K562 (cell line): Measurements from ENCODE around the gene FUZ. TPM values are rescaled to one million over a fixed set of nuclear protein-coding genes. Genes with fewer than 3 reads are reported as not detected.

Experiments
- BHLHE40 ChIP-seq: IDR thresholded peaks from 2 replicates; pipeline ENCODE4 v1.6.1; 2011; ENCODE audit warnings: low read length, improper control_type of control experiment
- CREM ChIP-seq: IDR thresholded peaks from 2 replicates; pipeline ENCODE4 v1.6.1; 2014; ENCODE audit warnings: antibody characterized with exemption, low read depth
- DPF2 ChIP-seq: fragments of 450-650 bp; IDR thresholded peaks from 2 replicates; pipeline ENCODE4 v1.6.1; 2016
- EGR1 ChIP-seq: fragments of 450-650 bp; conservative IDR thresholded peaks from 2 replicates; pipeline ENCODE4 v1.6.1; 2017; ENCODE audit warnings: mild to moderate bottlenecking
- ELF4 ChIP-seq: fragments of 450-650 bp; formaldehyde crosslinking; IDR thresholded peaks from 2 replicates; pipeline ENCODE4 v1.4.0; 2022; ENCODE audit warnings: missing genetic modification characterization
- FOXP1 ChIP-seq: sonication (generic); formaldehyde crosslinking; IDR thresholded peaks from 2 replicates; pipeline ENCODE4 v1.8.0; 2022; ENCODE audit warnings: mild to moderate bottlenecking, missing genetic modification reagents
- FUS ChIP-seq: fragments of 200-400 bp; formaldehyde crosslinking; optimal IDR thresholded peaks from 2 replicates; pipeline ENCODE3; 2017; ENCODE audit warnings: low read depth, low read length
- GATA2 ChIP-seq: sonication (generic); formaldehyde crosslinking; IDR thresholded peaks from 2 replicates; pipeline ENCODE4 v1.4.0; 2020; ENCODE audit warnings: mild to moderate bottlenecking, missing genetic modification reagents
- KDM5B ChIP-seq: fragments of 200-600 bp; sonication (generic); IDR thresholded peaks from 2 replicates; pipeline ENCODE4 v1.6.1; 2012; ENCODE audit warnings: low read depth, mild to moderate bottlenecking, moderate library complexity, low read length, control low read depth, inconsistent platforms; ENCODE audit not compliant: insufficient replicate concordance
- MTA3 ChIP-seq: fragments of 450-650 bp; formaldehyde crosslinking; IDR thresholded peaks from 2 replicates; pipeline ENCODE4 v1.6.1; 2017; ENCODE audit warnings: mild to moderate bottlenecking, borderline replicate concordance
- NFIC ChIP-seq: fragments of 450-650 bp; IDR thresholded peaks from 2 replicates; pipeline ENCODE4 v1.6.1; 2017; ENCODE audit warnings: mild to moderate bottlenecking, inconsistent platforms
- SLC30A9 ChIP-seq: fragments of 250-450 bp; sonication (Bioruptor Pico); IDR thresholded peaks from 2 replicates; pipeline ENCODE4 v1.8.0; 2022; ENCODE audit warnings: mild to moderate bottlenecking, moderate library complexity
- SREBF1 ChIP-seq: fragments of 150-350 bp; IDR thresholded peaks from 2 replicates; pipeline ENCODE4 v1.6.1; 2014; ENCODE audit warnings: antibody characterized with exemption, low read depth, low read length, borderline replicate concordance
- TAF15 ChIP-seq: fragments of 200-400 bp; formaldehyde crosslinking; IDR thresholded peaks from 2 replicates; pipeline ENCODE4 v1.6.1; 2017; ENCODE audit warnings: mild to moderate bottlenecking, low read depth, low read length, moderate library complexity
- TCF3 ChIP-seq: sonication (generic); formaldehyde crosslinking; IDR thresholded peaks from 2 replicates; pipeline ENCODE4 v1.4.0; 2020; ENCODE audit warnings: mild to moderate bottlenecking, missing genetic modification reagents
- XRCC5 ChIP-seq: fragments of 200-400 bp; formaldehyde crosslinking; IDR thresholded peaks from 2 replicates; pipeline ENCODE4 v1.6.1; 2017; ENCODE audit warnings: low read depth, mild to moderate bottlenecking, low read length
- ZNF143 ChIP-seq: sonication (generic); formaldehyde crosslinking; IDR thresholded peaks from 2 replicates; pipeline ENCODE4 v1.9.0; 2022; ENCODE audit warnings: mild to moderate bottlenecking, missing genetic modification reagents
- ZNF311 ChIP-seq: fragments of 250-450 bp; sonication (Bioruptor Pico); IDR thresholded peaks from 2 replicates; pipeline ENCODE4 v1.4.0; 2020; ENCODE audit warnings: mild to moderate bottlenecking, moderate library complexity
- ZNF431 ChIP-seq: sonication (generic); formaldehyde crosslinking; IDR thresholded peaks from 2 replicates; pipeline ENCODE4 v1.8.0; 2022; ENCODE audit warnings: mild to moderate bottlenecking, missing genetic modification reagents
- polyA plus RNA-seq, 8 experiments: library from polyadenylated mRNA; depleted of rRNA in 4 of 8; stranded (reverse) in 5 of 8; unstranded in 3 of 8; fragments of >200 nt; fragmentation: Nextera tagmentation in 2 of 8; fragmentation: Illumina TruSeq in 1 of 8; extraction: Ambion mirVana in 2 of 8; extraction: Trizol in 1 of 8; gene quantifications; 2 replicates each; pipeline versions ENCODE4 v1.2.1 to v1.2.3, GENCODE V29; 2011 to 2014; ENCODE audit warnings: inconsistent platforms in 1 of 8, missing spikeins in 1 of 8
- total RNA-seq, 7 experiments: library from RNA; depleted of rRNA in 6 of 7; stranded (reverse); fragments of >200 nt in 6 of 7; fragmentation: Illumina TruSeq in 2 of 7; extraction: Trizol in 2 of 7; gene quantifications; 2 replicates each; pipeline versions ENCODE4 v1.2.1 to v1.2.3, GENCODE V29; 2011 to 2021; ENCODE audit warnings: low replicate concordance in 1 of 7
- TF ChIP-seq, protein P1 (sequence below): sonication (generic); IDR thresholded peaks from 2 replicates; pipeline ENCODE4 v1.6.1; 2016
- TF ChIP-seq, protein P2 (sequence below): fragments of 450-650 bp; IDR thresholded peaks from 2 replicates; pipeline ENCODE4 v1.6.1; 2016
- TF ChIP-seq, protein P3 (sequence below): IDR thresholded peaks from 2 replicates; pipeline ENCODE4 v1.6.1; 2012; ENCODE audit warnings: low read depth, low read length, improper control_type of control experiment, borderline replicate concordance
- TF ChIP-seq, protein P4 (sequence below): sonication (generic); formaldehyde crosslinking; IDR thresholded peaks from 2 replicates; pipeline ENCODE4 v1.8.1; 2023; ENCODE audit warnings: missing genetic modification reagents, mild to moderate bottlenecking, borderline replicate concordance

Gene FUZ
- total and polyA plus RNA-seq, 9 of the 15 experiments (the other 6 are each of a cell fraction or from before 2014, with no cell fraction given): 0.17 to 7.6 (median 3.6) TPM; not detected in 1

DNA sequence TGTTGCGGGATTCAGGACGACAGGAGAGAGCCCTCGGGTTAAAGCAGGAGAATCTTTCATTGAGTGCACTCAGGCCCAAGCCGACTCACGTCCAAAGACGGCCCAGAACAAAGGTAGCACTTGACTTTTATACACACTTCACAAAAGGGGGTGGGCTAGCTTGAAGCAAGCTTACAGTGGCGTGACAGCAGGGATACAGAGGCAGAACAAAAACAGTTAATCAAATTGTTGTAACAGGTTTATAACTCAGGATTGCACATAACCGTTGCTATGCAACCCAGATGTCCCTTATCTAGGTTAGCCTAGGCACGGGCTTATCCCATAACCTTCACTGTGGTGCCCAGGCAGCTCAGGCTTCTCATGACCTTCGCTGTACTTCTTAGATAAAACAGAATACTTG lies 7.0 kb upstream of the FUZ start (continued):
- TF ChIP-seq, protein P1, sequence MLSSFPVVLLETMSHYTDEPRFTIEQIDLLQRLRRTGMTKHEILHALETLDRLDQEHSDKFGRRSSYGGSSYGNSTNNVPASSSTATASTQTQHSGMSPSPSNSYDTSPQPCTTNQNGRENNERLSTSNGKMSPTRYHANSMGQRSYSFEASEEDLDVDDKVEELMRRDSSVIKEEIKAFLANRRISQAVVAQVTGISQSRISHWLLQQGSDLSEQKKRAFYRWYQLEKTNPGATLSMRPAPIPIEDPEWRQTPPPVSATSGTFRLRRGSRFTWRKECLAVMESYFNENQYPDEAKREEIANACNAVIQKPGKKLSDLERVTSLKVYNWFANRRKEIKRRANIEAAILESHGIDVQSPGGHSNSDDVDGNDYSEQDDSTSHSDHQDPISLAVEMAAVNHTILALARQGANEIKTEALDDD: peak; percentile 54; the same call in 1 of the 2 replicates
- TF ChIP-seq KDM5B: no peak
- no peak for TF ChIP-seq ZNF311 (CRISPR knock-in tag)
- no peak for TF ChIP-seq ZNF143 (CRISPR knock-in tag)
- TF ChIP-seq EGR1: no peak
- no peak for TF ChIP-seq TAF15
- no peak for TF ChIP-seq ELF4
- TF ChIP-seq, protein P2, sequence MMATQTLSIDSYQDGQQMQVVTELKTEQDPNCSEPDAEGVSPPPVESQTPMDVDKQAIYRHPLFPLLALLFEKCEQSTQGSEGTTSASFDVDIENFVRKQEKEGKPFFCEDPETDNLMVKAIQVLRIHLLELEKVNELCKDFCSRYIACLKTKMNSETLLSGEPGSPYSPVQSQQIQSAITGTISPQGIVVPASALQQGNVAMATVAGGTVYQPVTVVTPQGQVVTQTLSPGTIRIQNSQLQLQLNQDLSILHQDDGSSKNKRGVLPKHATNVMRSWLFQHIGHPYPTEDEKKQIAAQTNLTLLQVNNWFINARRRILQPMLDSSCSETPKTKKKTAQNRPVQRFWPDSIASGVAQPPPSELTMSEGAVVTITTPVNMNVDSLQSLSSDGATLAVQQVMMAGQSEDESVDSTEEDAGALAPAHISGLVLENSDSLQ: peak; percentile 37; the same call in 1 of the 2 replicates
- peak; percentile 73 for TF ChIP-seq TCF3
- peak; percentile 23; the same call in 1 of the 2 replicates for TF ChIP-seq DPF2
- TF ChIP-seq XRCC5: no peak
- peak; percentile 37; the same call in 1 of the 2 replicates for TF ChIP-seq GATA2 (CRISPR knock-in tag)
- no peak for TF ChIP-seq ZNF431 (CRISPR knock-in tag)
- no peak for TF ChIP-seq SLC30A9 (CRISPR knock-in tag)
- 0 out of 2 replicates have a peak, but pooled peaks have one; percentile 18 for TF ChIP-seq MTA3
- TF ChIP-seq FUS: no peak
- TF ChIP-seq CREM: no peak
- TF ChIP-seq SREBF1: no peak
- TF ChIP-seq NFIC: 0 out of 2 replicates have a peak, but pooled peaks have one; percentile 7
- TF ChIP-seq BHLHE40: peak; percentile 85
- TF ChIP-seq FOXP1 (CRISPR knock-in tag): no peak
- TF ChIP-seq, protein P3, sequence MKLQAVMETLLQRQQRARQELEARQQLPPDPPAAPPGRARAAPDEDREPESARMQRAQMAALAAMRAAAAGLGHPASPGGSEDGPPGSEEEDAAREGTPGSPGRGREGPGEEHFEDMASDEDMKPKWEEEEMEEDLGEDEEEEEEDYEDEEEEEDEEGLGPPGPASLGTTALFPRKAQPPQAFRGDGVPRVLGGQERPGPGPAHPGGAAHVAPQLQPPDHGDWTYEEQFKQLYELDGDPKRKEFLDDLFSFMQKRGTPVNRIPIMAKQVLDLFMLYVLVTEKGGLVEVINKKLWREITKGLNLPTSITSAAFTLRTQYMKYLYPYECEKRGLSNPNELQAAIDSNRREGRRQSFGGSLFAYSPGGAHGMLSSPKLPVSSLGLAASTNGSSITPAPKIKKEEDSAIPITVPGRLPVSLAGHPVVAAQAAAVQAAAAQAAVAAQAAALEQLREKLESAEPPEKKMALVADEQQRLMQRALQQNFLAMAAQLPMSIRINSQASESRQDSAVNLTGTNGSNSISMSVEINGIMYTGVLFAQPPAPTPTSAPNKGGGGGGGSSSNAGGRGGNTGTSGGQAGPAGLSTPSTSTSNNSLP: no peak
- TF ChIP-seq, protein P4, sequence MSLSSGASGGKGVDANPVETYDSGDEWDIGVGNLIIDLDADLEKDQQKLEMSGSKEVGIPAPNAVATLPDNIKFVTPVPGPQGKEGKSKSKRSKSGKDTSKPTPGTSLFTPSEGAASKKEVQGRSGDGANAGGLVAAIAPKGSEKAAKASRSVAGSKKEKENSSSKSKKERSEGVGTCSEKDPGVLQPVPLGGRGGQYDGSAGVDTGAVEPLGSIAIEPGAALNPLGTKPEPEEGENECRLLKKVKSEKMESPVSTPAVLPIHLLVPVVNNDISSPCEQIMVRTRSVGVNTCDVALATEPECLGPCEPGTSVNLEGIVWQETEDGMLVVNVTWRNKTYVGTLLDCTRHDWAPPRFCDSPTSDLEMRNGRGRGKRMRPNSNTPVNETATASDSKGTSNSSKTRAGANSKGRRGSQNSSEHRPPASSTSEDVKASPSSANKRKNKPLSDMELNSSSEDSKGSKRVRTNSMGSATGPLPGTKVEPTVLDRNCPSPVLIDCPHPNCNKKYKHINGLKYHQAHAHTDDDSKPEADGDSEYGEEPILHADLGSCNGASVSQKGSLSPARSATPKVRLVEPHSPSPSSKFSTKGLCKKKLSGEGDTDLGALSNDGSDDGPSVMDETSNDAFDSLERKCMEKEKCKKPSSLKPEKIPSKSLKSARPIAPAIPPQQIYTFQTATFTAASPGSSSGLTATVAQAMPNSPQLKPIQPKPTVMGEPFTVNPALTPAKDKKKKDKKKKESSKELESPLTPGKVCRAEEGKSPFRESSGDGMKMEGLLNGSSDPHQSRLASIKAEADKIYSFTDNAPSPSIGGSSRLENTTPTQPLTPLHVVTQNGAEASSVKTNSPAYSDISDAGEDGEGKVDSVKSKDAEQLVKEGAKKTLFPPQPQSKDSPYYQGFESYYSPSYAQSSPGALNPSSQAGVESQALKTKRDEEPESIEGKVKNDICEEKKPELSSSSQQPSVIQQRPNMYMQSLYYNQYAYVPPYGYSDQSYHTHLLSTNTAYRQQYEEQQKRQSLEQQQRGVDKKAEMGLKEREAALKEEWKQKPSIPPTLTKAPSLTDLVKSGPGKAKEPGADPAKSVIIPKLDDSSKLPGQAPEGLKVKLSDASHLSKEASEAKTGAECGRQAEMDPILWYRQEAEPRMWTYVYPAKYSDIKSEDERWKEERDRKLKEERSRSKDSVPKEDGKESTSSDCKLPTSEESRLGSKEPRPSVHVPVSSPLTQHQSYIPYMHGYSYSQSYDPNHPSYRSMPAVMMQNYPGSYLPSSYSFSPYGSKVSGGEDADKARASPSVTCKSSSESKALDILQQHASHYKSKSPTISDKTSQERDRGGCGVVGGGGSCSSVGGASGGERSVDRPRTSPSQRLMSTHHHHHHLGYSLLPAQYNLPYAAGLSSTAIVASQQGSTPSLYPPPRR (CRISPR knock-in tag): no peak
